IMR-90 (cell line): Measurements from ENCODE around the gene RNF148. TPM values are rescaled to one million over a fixed set of nuclear protein-coding genes. Genes with fewer than 3 reads are reported as not detected.

Experiments
- ATAC-seq: fragments of 200-7000 bp; cut with Tn5 transposase; 2 replicates; pipeline ENCODE4 v1.9.1; 2020; ENCODE audit warnings: low read depth, mild to moderate bottlenecking, moderate library complexity
- BruUV-seq: library from RNA; stranded (reverse); fragments of 400-500 nt; replicated peaks from 2 replicates; lab custom pipeline; 2021; lab: Mats Ljungman, UMichigan
- CTCF ChIA-PET: fragments of 300-600 bp; formaldehyde crosslinking; extraction: SDS; loops from one replicate; lab custom pipeline; 2021; ENCODE audit warnings: antibody characterized with exemption; lab: Yijun Ruan, JAX
- POLR2A ChIA-PET: fragments of 300-600 bp; sonication (Branson Sonifier 250); formaldehyde crosslinking; loops from one replicate; lab custom pipeline; 2022; ENCODE audit warnings: antibody characterized with exemption; ENCODE audit not compliant: unreplicated experiment; lab: Charles Lee
- DNase-seq: peaks from one replicate; pipeline ENCODE4 v3.0.0; 2013
- H2AFZ ChIP-seq: replicated peaks from 2 replicates; pipeline ENCODE3; 2013; ENCODE audit warnings: low read length, mild to moderate bottlenecking; ENCODE audit not compliant: poor library complexity
- H2AK5ac ChIP-seq: 2 replicates; pipeline ENCODE4 v1.6.1; 2013; ENCODE audit warnings: low read depth, low read length, inconsistent platforms
- H2AK9ac ChIP-seq: replicated peaks from 2 replicates; pipeline ENCODE3; 2013; ENCODE audit warnings: mild to moderate bottlenecking, low read depth, low read length, moderate library complexity; ENCODE audit not compliant: poor library complexity
- H2BK120ac ChIP-seq: 2 replicates; pipeline ENCODE4 v1.6.1; 2013; ENCODE audit warnings: low read depth, low read length, inconsistent platforms
- H2BK15ac ChIP-seq: 3 replicates; pipeline ENCODE4 v1.6.1; 2013; ENCODE audit warnings: low read depth, low read length, inconsistent platforms
- H2BK20ac ChIP-seq: 2 replicates; pipeline ENCODE4 v1.6.1; 2013; ENCODE audit warnings: low read depth, mild to moderate bottlenecking, inconsistent platforms, low read length, moderate library complexity
- H2BK5ac ChIP-seq: 2 replicates; pipeline ENCODE4 v1.6.1; 2013; ENCODE audit warnings: mild to moderate bottlenecking, low read depth, low read length, inconsistent platforms; ENCODE audit not compliant: poor library complexity, severe bottlenecking
- H3K14ac ChIP-seq: replicated peaks from 2 replicates; pipeline ENCODE4 v1.6.1; 2013; ENCODE audit warnings: low read depth, low read length, inconsistent platforms
- H3K18ac ChIP-seq: 2 replicates; pipeline ENCODE4 v1.6.1; 2013; ENCODE audit warnings: low read depth, low read length, control low read depth
- H3K23ac ChIP-seq: 2 replicates; pipeline ENCODE4 v1.6.1; 2013; ENCODE audit warnings: low read depth, low read length, inconsistent platforms
- H3K27ac ChIP-seq: 2 replicates; pipeline ENCODE4 v1.5.1; 2013; ENCODE audit warnings: mild to moderate bottlenecking, control low read depth, low read length; ENCODE audit not compliant: insufficient read depth
- H3K27me3 ChIP-seq: 2 replicates; pipeline ENCODE4 v1.6.1; 2013; ENCODE audit warnings: low read length; ENCODE audit not compliant: control insufficient read depth, insufficient read depth
- H3K36me3 ChIP-seq: 2 replicates; pipeline ENCODE4 v1.6.1; 2013; ENCODE audit warnings: low read length, mixed read lengths; ENCODE audit not compliant: control insufficient read depth, insufficient read depth
- H3K4ac ChIP-seq: 2 replicates; pipeline ENCODE4 v1.6.1; 2013; ENCODE audit warnings: low read depth, low read length, inconsistent platforms
- H3K4me1 ChIP-seq: 2 replicates; pipeline ENCODE4 v1.6.1; 2013; ENCODE audit warnings: low read length, mixed read lengths; ENCODE audit not compliant: control insufficient read depth, insufficient read depth
- H3K4me2 ChIP-seq: 2 replicates; pipeline ENCODE4 v1.6.1; 2013; ENCODE audit warnings: low read depth, mild to moderate bottlenecking, control low read depth, low read length, moderate library complexity
- H3K4me3 ChIP-seq: 2 replicates; pipeline ENCODE4 v1.5.1; 2013; ENCODE audit warnings: low read depth, mild to moderate bottlenecking, control low read depth, low read length, moderate library complexity; ENCODE audit not compliant: insufficient read depth
- H3K56ac ChIP-seq: 2 replicates; pipeline ENCODE4 v1.6.1; 2013; ENCODE audit warnings: low read length, inconsistent platforms; ENCODE audit not compliant: insufficient read depth; ENCODE audit errors: extremely low read depth
- H3K79me1 ChIP-seq, 2 experiments: 2 replicates each; pipeline ENCODE4 v1.6.1; 2013; ENCODE audit warnings: low read length in 2 of 2, inconsistent platforms in 1 of 2, low read depth in 1 of 2
- H3K9ac ChIP-seq: 2 replicates; pipeline ENCODE4 v1.6.1; 2013; ENCODE audit warnings: low read depth, low read length, control low read depth
- H3K9me1 ChIP-seq: 2 replicates; pipeline ENCODE4 v1.6.1; 2013; ENCODE audit warnings: low read length, inconsistent platforms; ENCODE audit not compliant: insufficient read depth
- H3K9me3 ChIP-seq: 2 replicates; pipeline ENCODE4 v1.6.1; 2013; ENCODE audit warnings: low read length; ENCODE audit not compliant: control insufficient read depth, insufficient read depth
- H4K20me1 ChIP-seq: 2 replicates; pipeline ENCODE4 v1.6.1; 2013; ENCODE audit warnings: low read length, inconsistent platforms; ENCODE audit not compliant: insufficient read depth
- H4K5ac ChIP-seq: 2 replicates; pipeline ENCODE4 v1.6.1; 2013; ENCODE audit warnings: mild to moderate bottlenecking, low read depth, low read length, control low read depth
- H4K8ac ChIP-seq, 2 experiments: 2 replicates each; pipeline ENCODE4 v1.6.1; 2013; ENCODE audit warnings: low read depth in 2 of 2, low read length in 2 of 2, control low read depth in 1 of 2, inconsistent platforms in 1 of 2
- H4K91ac ChIP-seq: 2 replicates; pipeline ENCODE4 v1.6.1; 2013; ENCODE audit warnings: low read depth, low read length, inconsistent platforms; ENCODE audit not compliant: insufficient read depth
- BHLHE40 ChIP-seq: fragments of 150-350 bp; IDR thresholded peaks from 2 replicates; pipeline ENCODE4 v1.6.1; 2016; ENCODE audit warnings: mild to moderate bottlenecking, low read depth, low read length
- CEBPB ChIP-seq: IDR thresholded peaks from 2 replicates; pipeline ENCODE4 v1.6.1; 2012; ENCODE audit warnings: low read depth, low read length, improper control_type of control experiment
- CHD1 ChIP-seq: IDR thresholded peaks from 2 replicates; pipeline ENCODE4 v1.6.1; 2012; ENCODE audit warnings: low read depth, low read length, improper control_type of control experiment
- FOS ChIP-seq: fragments of 150-350 bp; IDR thresholded peaks from 2 replicates; pipeline ENCODE4 v1.6.1; 2016; ENCODE audit warnings: low read depth, low read length
- MAFK ChIP-seq: IDR thresholded peaks from 2 replicates; pipeline ENCODE4 v1.6.1; 2012; ENCODE audit warnings: low read depth, low read length, improper control_type of control experiment
- MAZ ChIP-seq: IDR thresholded peaks from 2 replicates; pipeline ENCODE4 v1.6.1; 2012; ENCODE audit warnings: low read depth, mild to moderate bottlenecking, low read length, improper control_type of control experiment, moderate library complexity, borderline replicate concordance
- MXI1 ChIP-seq: IDR thresholded peaks from 2 replicates; pipeline ENCODE4 v1.6.1; 2012; ENCODE audit warnings: low read depth, mild to moderate bottlenecking, low read length, moderate library complexity, borderline replicate concordance
- NFE2L2 ChIP-seq: fragments of 150-350 bp; IDR thresholded peaks from 2 replicates; pipeline ENCODE4 v1.6.1; 2016; ENCODE audit warnings: low read depth, mild to moderate bottlenecking, low read length
- POLR2A ChIP-seq: IDR thresholded peaks from 2 replicates; pipeline ENCODE4 v1.6.1; 2012; ENCODE audit warnings: mild to moderate bottlenecking, low read depth, low read length
- RAD21 ChIP-seq: IDR thresholded peaks from 2 replicates; pipeline ENCODE4 v1.6.1; 2012; ENCODE audit warnings: low read length, improper control_type of control experiment
- RCOR1 ChIP-seq: IDR thresholded peaks from 2 replicates; pipeline ENCODE4 v1.6.1; 2012; ENCODE audit warnings: mild to moderate bottlenecking, low read length, improper control_type of control experiment; ENCODE audit not compliant: insufficient replicate concordance
- RFX5 ChIP-seq: IDR thresholded peaks from 2 replicates; pipeline ENCODE4 v1.8.0; 2012; ENCODE audit warnings: low read depth, mild to moderate bottlenecking, low read length, moderate library complexity
- SMC3 ChIP-seq: fragments of 150-350 bp; IDR thresholded peaks from 2 replicates; pipeline ENCODE4 v1.6.1; 2016; ENCODE audit warnings: low read depth, mild to moderate bottlenecking, antibody characterized with exemption, low read length, moderate library complexity
- WGBS, 2 experiments: methylation state at CpG; one replicate each; pipeline versions ENCODE4 v1.1.5 to v1.1.7; 2013; ENCODE audit warnings: missing lambda C conversion rate in 2 of 2; ENCODE audit not compliant: insufficient read length in 1 of 2; ENCODE audit errors: extremely low coverage in 2 of 2; 5-methylcytosine and 5-hydroxymethylcytosine counted together
- dilution Hi-C: fragments of 300-500 bp; cut with HindIII; formaldehyde crosslinking; loops from one replicate; pipeline ENCODE4 v1.14.3; 2018; ENCODE audit warnings: low sequenced_read_pairs; ENCODE audit not compliant: unreplicated experiment
- in situ Hi-C: fragments of 300-500 bp; cut with MboI; formaldehyde crosslinking; loops from 3 replicates; pipeline ENCODE4 v1.14.3; 2019; ENCODE audit warnings: low sequenced_read_pairs, inconsistent platforms, mixed read lengths
- intact Hi-C: fragments of 100-400 bp; cut with micrococcal nuclease; formaldehyde crosslinking; loops from 2 replicates; pipeline ENCODE4 v1.10.0; 2022
- polyA plus RNA-seq, 3 experiments: library from polyadenylated mRNA; depleted of rRNA; stranded (reverse); fragments of >200 nt; gene quantifications; 2 replicates each; pipeline ENCODE4 v1.2.3, GENCODE V29; 2012; ENCODE audit warnings: low replicate concordance in 1 of 3
- total RNA-seq: library from RNA; depleted of rRNA; stranded (reverse); fragments of >200 nt; gene quantifications from 2 replicates; pipeline ENCODE4 v1.2.3, GENCODE V29; 2012
- TF ChIP-seq, protein P1 (sequence below): fragments of 150-350 bp; IDR thresholded peaks from 2 replicates; pipeline ENCODE4 v1.6.1; 2016; ENCODE audit warnings: low read depth, mild to moderate bottlenecking, low read length, moderate library complexity, borderline replicate concordance
- TF ChIP-seq, protein P2 (sequence below): fragments of 150-350 bp; IDR thresholded peaks from 2 replicates; pipeline ENCODE4 v1.6.1; 2017; ENCODE audit warnings: mild to moderate bottlenecking, antibody characterized with exemption, low read length, low read depth
- TF ChIP-seq, protein P3 (sequence below): conservative IDR thresholded peaks from 2 replicates; pipeline ENCODE4 v1.5.1; 2012; ENCODE audit warnings: mild to moderate bottlenecking, low read depth, low read length, improper control_type of control experiment

The RNF148 gene
- total and polyA plus RNA-seq, 2 of the 4 experiments (the other 2 are of a cell fraction), result not detected

DNA sequence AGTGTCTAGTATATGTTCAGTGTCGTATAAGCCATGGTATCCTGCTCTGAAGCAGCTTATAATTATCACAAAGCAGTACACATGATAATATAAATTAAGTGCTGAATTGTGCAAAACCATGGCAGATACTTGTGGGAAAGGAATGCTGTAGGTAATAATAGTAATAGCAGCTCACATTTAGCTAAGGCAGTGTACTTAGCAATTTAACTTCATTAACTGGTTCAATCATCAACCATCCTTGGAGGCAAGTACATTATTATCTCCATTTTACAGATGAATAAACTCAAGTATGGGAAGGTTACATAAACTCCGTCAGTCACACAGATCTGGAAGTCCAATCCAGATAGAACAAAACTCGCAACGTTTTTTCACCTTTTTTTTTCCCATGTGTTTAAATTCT lies 21.6 kb upstream of the RNF148 start:
- H3K9ac ChIP-seq, result no peak overlapping the region
- H3K56ac ChIP-seq, result no peak overlapping the region
- H4K8ac ChIP-seq, result no peak overlapping the region
- no peak overlapping the region for H4K91ac ChIP-seq
- H3K27me3 ChIP-seq, result no peaks in the 10 kb centered on the region
- no CpG with 5 or more reads among the region's 4 CpGs for WGBS, 2 experiments
- H3K4me1 ChIP-seq, result no peaks in the 10 kb centered on the region
- H3K9me1 ChIP-seq, result no peaks in the 10 kb centered on the region
- H3K79me1 ChIP-seq, result no peaks in the 10 kb centered on the region
- H3K36me3 ChIP-seq, result no peaks in the 10 kb centered on the region
- no peak overlapping the region for H2AK9ac ChIP-seq
- no peak overlapping the region for H3K4ac ChIP-seq
- H3K9me3 ChIP-seq, result no peaks in the 10 kb centered on the region; the same call in 1 of the 2 replicates
- BruUV-seq, result no TSS peak
- no peak for ATAC-seq
- H2BK15ac ChIP-seq, result no peak overlapping the region
- H3K4me3 ChIP-seq, result no peak overlapping the region
- H3K14ac ChIP-seq, result no peak overlapping the region
- dilution Hi-C loops (no loop called here), intact Hi-C loops (no loop called here), in situ Hi-C loops (no loop called here)
- CTCF ChIA-PET, result no interaction called here
- no peak for DNase-seq
- no peaks in the 10 kb centered on the region for H4K20me1 ChIP-seq
- TF ChIP-seq FOS, result no peak
- TF ChIP-seq, protein P1, sequence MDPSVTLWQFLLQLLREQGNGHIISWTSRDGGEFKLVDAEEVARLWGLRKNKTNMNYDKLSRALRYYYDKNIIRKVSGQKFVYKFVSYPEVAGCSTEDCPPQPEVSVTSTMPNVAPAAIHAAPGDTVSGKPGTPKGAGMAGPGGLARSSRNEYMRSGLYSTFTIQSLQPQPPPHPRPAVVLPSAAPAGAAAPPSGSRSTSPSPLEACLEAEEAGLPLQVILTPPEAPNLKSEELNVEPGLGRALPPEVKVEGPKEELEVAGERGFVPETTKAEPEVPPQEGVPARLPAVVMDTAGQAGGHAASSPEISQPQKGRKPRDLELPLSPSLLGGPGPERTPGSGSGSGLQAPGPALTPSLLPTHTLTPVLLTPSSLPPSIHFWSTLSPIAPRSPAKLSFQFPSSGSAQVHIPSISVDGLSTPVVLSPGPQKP, result no peak
- TF ChIP-seq RFX5, result no peak
- no peak for TF ChIP-seq RCOR1
- no peak for TF ChIP-seq SMC3
- TF ChIP-seq RAD21, result no peak
- TF ChIP-seq, protein P2, sequence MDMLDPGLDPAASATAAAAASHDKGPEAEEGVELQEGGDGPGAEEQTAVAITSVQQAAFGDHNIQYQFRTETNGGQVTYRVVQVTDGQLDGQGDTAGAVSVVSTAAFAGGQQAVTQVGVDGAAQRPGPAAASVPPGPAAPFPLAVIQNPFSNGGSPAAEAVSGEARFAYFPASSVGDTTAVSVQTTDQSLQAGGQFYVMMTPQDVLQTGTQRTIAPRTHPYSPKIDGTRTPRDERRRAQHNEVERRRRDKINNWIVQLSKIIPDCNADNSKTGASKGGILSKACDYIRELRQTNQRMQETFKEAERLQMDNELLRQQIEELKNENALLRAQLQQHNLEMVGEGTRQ, result no peak
- no peak for TF ChIP-seq BHLHE40
- no peak for TF ChIP-seq MAZ
- TF ChIP-seq, protein P3, sequence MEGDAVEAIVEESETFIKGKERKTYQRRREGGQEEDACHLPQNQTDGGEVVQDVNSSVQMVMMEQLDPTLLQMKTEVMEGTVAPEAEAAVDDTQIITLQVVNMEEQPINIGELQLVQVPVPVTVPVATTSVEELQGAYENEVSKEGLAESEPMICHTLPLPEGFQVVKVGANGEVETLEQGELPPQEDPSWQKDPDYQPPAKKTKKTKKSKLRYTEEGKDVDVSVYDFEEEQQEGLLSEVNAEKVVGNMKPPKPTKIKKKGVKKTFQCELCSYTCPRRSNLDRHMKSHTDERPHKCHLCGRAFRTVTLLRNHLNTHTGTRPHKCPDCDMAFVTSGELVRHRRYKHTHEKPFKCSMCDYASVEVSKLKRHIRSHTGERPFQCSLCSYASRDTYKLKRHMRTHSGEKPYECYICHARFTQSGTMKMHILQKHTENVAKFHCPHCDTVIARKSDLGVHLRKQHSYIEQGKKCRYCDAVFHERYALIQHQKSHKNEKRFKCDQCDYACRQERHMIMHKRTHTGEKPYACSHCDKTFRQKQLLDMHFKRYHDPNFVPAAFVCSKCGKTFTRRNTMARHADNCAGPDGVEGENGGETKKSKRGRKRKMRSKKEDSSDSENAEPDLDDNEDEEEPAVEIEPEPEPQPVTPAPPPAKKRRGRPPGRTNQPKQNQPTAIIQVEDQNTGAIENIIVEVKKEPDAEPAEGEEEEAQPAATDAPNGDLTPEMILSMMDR, result no peak
- TF ChIP-seq MAFK, result no peak
- TF ChIP-seq MXI1, result no peak
- no peak for TF ChIP-seq CEBPB
- TF ChIP-seq POLR2A, result no peak
- no peak for TF ChIP-seq NFE2L2
- TF ChIP-seq CHD1, result no peak
- H2BK5ac ChIP-seq, result no peak overlapping the region
- no peak overlapping the region for H3K18ac ChIP-seq
- no peak overlapping the region for H2BK120ac ChIP-seq
- POLR2A ChIA-PET, result no interaction called here
- no peak overlapping the region for H2AK5ac ChIP-seq
- H3K27ac ChIP-seq, result no peak overlapping the region
- H2BK20ac ChIP-seq, result no peak overlapping the region
- H2AFZ ChIP-seq, result no peak overlapping the region
- no peak overlapping the region for H4K5ac ChIP-seq
- no peak overlapping the region for H3K23ac ChIP-seq
- H3K4me2 ChIP-seq, result no peak overlapping the region
